ENCODE measurements around the gene DCN.

DNA sequence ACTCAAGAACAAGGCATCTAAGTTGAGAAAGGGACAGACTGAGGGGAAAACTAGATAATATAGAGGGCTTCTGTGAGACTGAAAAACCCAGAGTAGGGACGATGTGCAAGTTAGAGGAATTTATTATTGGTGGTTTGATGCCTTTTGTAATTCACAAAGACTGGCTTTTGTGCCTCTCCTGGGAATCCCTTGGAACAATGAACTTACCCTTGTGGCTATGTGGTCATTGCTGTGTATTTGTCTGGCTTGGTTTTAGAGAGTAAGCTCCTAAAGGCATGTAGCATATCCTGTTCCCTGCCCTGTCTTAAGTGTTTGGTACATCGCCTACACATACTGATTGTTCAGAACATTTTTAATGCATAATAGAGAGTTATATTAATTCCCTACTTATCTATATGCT is 26.6 kb downstream of the DCN start:
- TF ChIP-seq POLR2A (IDR thresholded peaks at IDR 0.05), result no peak
- TF ChIP-seq, protein P1, sequence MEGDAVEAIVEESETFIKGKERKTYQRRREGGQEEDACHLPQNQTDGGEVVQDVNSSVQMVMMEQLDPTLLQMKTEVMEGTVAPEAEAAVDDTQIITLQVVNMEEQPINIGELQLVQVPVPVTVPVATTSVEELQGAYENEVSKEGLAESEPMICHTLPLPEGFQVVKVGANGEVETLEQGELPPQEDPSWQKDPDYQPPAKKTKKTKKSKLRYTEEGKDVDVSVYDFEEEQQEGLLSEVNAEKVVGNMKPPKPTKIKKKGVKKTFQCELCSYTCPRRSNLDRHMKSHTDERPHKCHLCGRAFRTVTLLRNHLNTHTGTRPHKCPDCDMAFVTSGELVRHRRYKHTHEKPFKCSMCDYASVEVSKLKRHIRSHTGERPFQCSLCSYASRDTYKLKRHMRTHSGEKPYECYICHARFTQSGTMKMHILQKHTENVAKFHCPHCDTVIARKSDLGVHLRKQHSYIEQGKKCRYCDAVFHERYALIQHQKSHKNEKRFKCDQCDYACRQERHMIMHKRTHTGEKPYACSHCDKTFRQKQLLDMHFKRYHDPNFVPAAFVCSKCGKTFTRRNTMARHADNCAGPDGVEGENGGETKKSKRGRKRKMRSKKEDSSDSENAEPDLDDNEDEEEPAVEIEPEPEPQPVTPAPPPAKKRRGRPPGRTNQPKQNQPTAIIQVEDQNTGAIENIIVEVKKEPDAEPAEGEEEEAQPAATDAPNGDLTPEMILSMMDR (IDR thresholded peaks at IDR 0.05), result no peak
